SK-N-SH treated with all-trans-retinoic acid at 6 μM for 48 hours (cell line): ENCODE measurements around the gene DCST2.

Source experiments
- ATAC-seq: fragments of 200-7000 bp; cut with Tn5 transposase; 3 replicates; pipeline ENCODE4 v1.9.1; 2020; ENCODE audit warnings: mild to moderate bottlenecking, moderate library complexity
- ARNTL ChIP-seq: fragments of 450-650 bp; formaldehyde crosslinking; IDR thresholded peaks from 2 replicates; pipeline ENCODE4 v1.5.0; 2020; ENCODE audit warnings: low read depth, mild to moderate bottlenecking, moderate library complexity, borderline replicate concordance
- CREB5 ChIP-seq: fragments of 250-450 bp; sonication (Bioruptor Pico); IDR thresholded peaks from 2 replicates; pipeline ENCODE4 v1.5.1; 2020; ENCODE audit warnings: low read depth, mild to moderate bottlenecking, moderate library complexity
- CSDC2 ChIP-seq: fragments of 250-450 bp; sonication (Bioruptor Pico); IDR thresholded peaks from 2 replicates; pipeline ENCODE4 v1.5.0; 2020; ENCODE audit warnings: mild to moderate bottlenecking, moderate library complexity
- CSRNP3 ChIP-seq: fragments of 250-450 bp; sonication (Bioruptor Pico); IDR thresholded peaks from 2 replicates; pipeline ENCODE4 v1.5.1; 2021; ENCODE audit warnings: mild to moderate bottlenecking, moderate library complexity
- ESRRG ChIP-seq: fragments of 250-450 bp; sonication (Bioruptor Pico); IDR thresholded peaks from 2 replicates; pipeline ENCODE4 v1.6.1; 2021; ENCODE audit warnings: mild to moderate bottlenecking
- ISL1 ChIP-seq: fragments of 250-450 bp; sonication (Bioruptor Pico); IDR thresholded peaks from 2 replicates; pipeline ENCODE4 v2.1.2; 2022; ENCODE audit warnings: mild to moderate bottlenecking, moderate library complexity
- OSR1 ChIP-seq: fragments of 250-450 bp; sonication (Bioruptor Pico); IDR thresholded peaks from 2 replicates; pipeline ENCODE4 v1.8.0; 2022; ENCODE audit warnings: moderate library complexity, mild to moderate bottlenecking, inconsistent platforms
- PATZ1 ChIP-seq: fragments of 250-450 bp; sonication (Bioruptor Pico); IDR thresholded peaks from 2 replicates; pipeline ENCODE4 v1.8.0; 2020; ENCODE audit warnings: mild to moderate bottlenecking, moderate library complexity, borderline replicate concordance
- PPARA ChIP-seq: fragments of 250-450 bp; sonication (Bioruptor Pico); IDR thresholded peaks from 2 replicates; pipeline ENCODE4 v1.5.0; 2020; ENCODE audit warnings: mild to moderate bottlenecking, borderline replicate concordance
- RARB ChIP-seq: fragments of 250-450 bp; sonication (Bioruptor Pico); IDR thresholded peaks from 2 replicates; pipeline ENCODE4 v1.8.0; 2021; ENCODE audit warnings: mild to moderate bottlenecking, moderate library complexity
- SNAI2 ChIP-seq: fragments of 250-450 bp; sonication (Bioruptor Pico); IDR thresholded peaks from 2 replicates; pipeline ENCODE4 v1.5.0; 2020; ENCODE audit warnings: mild to moderate bottlenecking, moderate library complexity
- TOX ChIP-seq: fragments of 250-450 bp; sonication (Bioruptor Pico); IDR thresholded peaks from 2 replicates; pipeline ENCODE4 v1.8.0; 2021; ENCODE audit warnings: mild to moderate bottlenecking, moderate library complexity, borderline replicate concordance
- TSHZ2 ChIP-seq: fragments of 250-450 bp; sonication (Bioruptor Pico); IDR thresholded peaks from 2 replicates; pipeline ENCODE4 v1.5.0; 2020; ENCODE audit warnings: mild to moderate bottlenecking, moderate library complexity
- ZFP3 ChIP-seq: fragments of 250-450 bp; sonication (Bioruptor Pico); IDR thresholded peaks from 2 replicates; pipeline ENCODE4 v1.5.0; 2020; ENCODE audit warnings: mild to moderate bottlenecking, moderate library complexity
- ZFP30 ChIP-seq: fragments of 450-650 bp; formaldehyde crosslinking; IDR thresholded peaks from 2 replicates; pipeline ENCODE4 v1.5.0; 2022; ENCODE audit warnings: mild to moderate bottlenecking, moderate library complexity
- ZNF70 ChIP-seq: fragments of 450-650 bp; formaldehyde crosslinking; IDR thresholded peaks from 2 replicates; pipeline ENCODE4 v1.5.0; 2020; ENCODE audit warnings: mild to moderate bottlenecking, moderate library complexity
- ZNF8 ChIP-seq: fragments of 450-650 bp; formaldehyde crosslinking; IDR thresholded peaks from 2 replicates; pipeline ENCODE4 v1.5.0; 2020; ENCODE audit warnings: mild to moderate bottlenecking, moderate library complexity

The DCST2 gene

GRCh38 chr1:155066777-155067176 is 33.2 kb upstream of the DCST2 start (continued):
- TF ChIP-seq PATZ1 (CRISPR knock-in tag): no peak
- no peak for TF ChIP-seq ARNTL

- TF ChIP-seq TSHZ2 (CRISPR knock-in tag) (no peak), CSDC2 (no peak), CSRNP3 (no peak), CREB5 (CRISPR knock-in tag) (no peak), PPARA (CRISPR knock-in tag) (no peak), RARB (CRISPR knock-in tag) (no peak)
- no peak for ATAC-seq
Observed at GRCh38 chr1:155064832-155065429, 31.4 kb upstream of the DCST2 start.

- TF ChIP-seq ZFP30 (no peak), RARB (CRISPR knock-in tag) (no peak), OSR1 (no peak), ESRRG (CRISPR knock-in tag) (no peak), CSRNP3 (no peak), SNAI2 (CRISPR knock-in tag) (no peak), ZFP3 (CRISPR knock-in tag) (no peak), TOX (no peak), ZNF70 (CRISPR knock-in tag) (no peak), ARNTL (no peak), ISL1 (CRISPR knock-in tag) (no peak), TSHZ2 (CRISPR knock-in tag) (no peak), CREB5 (CRISPR knock-in tag) (no peak), ZNF8 (CRISPR knock-in tag) (no peak)
- TF ChIP-seq, all 23 proteins: peak for 0
- ATAC-seq: peak; percentile 63
Observed at GRCh38 chr1:155064111-155064831, 30.7 kb upstream of the DCST2 start.
